ENCODE measurements around the gene LMF1. TPM values are rescaled to one million over a fixed set of nuclear protein-coding genes. Genes with fewer than 3 reads are reported as not detected.

The LMF1 gene
- total RNA-seq, 6 experiments from 2014 or later = 10.9 to 20.0 (median 13.8) TPM

DNA sequence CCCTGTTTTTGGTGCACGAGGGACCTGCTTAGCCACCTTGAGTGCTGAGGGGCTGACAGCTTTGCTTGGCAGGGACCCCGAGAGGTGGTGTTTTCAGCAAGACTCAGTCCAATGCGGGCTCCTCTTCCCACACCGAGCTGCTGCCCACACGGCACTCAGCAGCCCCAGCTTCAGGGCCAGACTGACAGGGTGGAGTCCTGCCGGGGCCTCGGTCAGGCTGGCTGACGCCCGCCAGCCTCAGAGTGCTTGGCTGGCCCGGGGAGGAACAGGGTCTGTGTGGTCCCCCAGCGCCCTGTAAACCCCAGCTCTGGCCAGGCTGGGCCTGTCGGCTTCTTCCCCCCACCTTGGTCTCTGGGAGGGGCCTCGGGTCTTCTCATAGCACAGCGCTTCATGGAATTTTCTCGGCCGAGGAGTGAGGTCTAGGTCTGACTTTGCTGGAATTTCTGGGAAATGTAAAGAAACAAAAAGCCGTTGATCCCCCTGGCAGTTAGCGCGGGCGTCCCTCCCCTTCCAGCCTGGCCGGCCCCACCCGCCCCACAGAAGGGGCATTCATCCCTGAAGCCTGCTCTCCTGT is 13.4 kb upstream of the LMF1 start:
- Histone ChIP-seq H3K9me3 (no peaks in the 10 kb centered on the region), H3K27ac (no peak overlapping the region), H3K36me3 (no peaks in the 10 kb centered on the region), H3K4me1 (peaks cover 0 to 11% (median 0%) of the 10 kb centered on the region in 4 donors), H3K27me3 (peaks cover 0 to 12% of the 10 kb centered on the region in 2 donors), H3K4me3 (no peak overlapping the region)
- DNase-seq (no peak), ATAC-seq (no peak)
- intact Hi-C loops (cut with DNase I) = no loop called here
- TF ChIP-seq POLR2A (IDR thresholded peaks at IDR 0.05) = no peak
- TF ChIP-seq, protein P1, sequence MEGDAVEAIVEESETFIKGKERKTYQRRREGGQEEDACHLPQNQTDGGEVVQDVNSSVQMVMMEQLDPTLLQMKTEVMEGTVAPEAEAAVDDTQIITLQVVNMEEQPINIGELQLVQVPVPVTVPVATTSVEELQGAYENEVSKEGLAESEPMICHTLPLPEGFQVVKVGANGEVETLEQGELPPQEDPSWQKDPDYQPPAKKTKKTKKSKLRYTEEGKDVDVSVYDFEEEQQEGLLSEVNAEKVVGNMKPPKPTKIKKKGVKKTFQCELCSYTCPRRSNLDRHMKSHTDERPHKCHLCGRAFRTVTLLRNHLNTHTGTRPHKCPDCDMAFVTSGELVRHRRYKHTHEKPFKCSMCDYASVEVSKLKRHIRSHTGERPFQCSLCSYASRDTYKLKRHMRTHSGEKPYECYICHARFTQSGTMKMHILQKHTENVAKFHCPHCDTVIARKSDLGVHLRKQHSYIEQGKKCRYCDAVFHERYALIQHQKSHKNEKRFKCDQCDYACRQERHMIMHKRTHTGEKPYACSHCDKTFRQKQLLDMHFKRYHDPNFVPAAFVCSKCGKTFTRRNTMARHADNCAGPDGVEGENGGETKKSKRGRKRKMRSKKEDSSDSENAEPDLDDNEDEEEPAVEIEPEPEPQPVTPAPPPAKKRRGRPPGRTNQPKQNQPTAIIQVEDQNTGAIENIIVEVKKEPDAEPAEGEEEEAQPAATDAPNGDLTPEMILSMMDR (IDR thresholded peaks at IDR 0.05) = no peak
- 72% methylated on average over 9 of the region's 22 CpGs for WGBS (ENCODE audit: insufficient coverage, low coverage, low lambda C conversion rate, missing lambda C conversion rate)

DNA sequence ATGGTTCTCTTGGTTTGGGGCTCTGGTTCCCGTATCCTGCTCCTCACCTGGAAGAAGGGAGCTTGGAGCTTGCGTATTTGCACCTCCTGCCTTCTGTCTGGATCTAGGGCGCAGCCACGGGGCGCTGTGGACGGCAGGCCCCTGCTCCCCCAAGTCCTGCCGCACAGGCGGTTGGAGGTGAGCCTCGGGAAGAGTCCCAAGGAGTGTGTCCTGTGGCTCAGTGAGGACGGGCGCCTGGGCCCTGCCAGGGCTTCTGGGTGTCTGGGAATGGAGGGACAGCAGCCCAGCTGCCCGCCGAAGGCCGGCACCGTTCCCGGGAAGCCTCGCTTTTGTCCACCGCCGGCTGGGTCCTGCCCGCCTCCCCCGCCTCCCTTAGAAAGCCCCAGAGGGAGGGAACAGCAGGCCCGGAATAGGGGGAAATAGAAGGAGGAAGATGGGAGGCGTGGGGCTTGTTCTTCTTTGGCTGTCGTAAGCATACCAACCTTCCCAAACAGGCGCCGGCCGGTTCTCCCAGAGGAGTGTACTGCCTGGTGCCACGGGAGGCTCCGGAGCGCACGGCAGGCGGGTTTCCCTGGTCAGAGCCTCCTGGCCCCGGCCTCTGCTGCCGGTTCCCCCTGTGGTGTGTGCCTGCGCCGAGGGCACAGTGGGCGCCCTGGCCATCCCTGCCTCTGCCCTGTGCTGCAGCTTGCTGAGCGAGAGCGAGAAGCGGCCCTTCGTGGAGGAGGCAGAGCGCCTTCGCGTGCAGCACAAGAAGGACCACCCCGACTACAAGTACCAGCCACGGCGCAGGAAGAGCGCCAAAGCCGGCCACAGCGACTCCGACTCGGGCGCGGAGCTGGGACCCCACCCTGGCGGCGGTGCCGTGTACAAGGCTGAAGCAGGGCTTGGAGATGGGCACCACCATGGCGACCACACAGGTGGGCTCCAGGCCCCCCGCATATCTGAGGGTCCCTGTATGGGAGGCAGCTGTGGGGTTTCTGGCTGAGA is 12.6 kb upstream of the LMF1 start:
- no peak for ATAC-seq
- 48% methylated on average over 10 of the region's 59 CpGs for WGBS (ENCODE audit: insufficient coverage, low coverage, low lambda C conversion rate, missing lambda C conversion rate)
- intact Hi-C loops (cut with DNase I) = no loop called here
- no peaks in the 10 kb centered on the region for H3K36me3 ChIP-seq
- TF ChIP-seq POLR2A (IDR thresholded peaks at IDR 0.05) = no peak
- TF ChIP-seq, protein P1 (IDR thresholded peaks at IDR 0.05) = no peak
- DNase-seq = no peak
- H3K9me3 ChIP-seq = no peaks in the 10 kb centered on the region
- peaks cover 0 to 11% (median 0%) of the 10 kb centered on the region in 4 donors for H3K4me1 ChIP-seq
- no peak overlapping the region for H3K4me3 ChIP-seq
- H3K27ac ChIP-seq = no peak overlapping the region
- peaks cover 0 to 12% of the 10 kb centered on the region in 2 donors for H3K27me3 ChIP-seq

DNA sequence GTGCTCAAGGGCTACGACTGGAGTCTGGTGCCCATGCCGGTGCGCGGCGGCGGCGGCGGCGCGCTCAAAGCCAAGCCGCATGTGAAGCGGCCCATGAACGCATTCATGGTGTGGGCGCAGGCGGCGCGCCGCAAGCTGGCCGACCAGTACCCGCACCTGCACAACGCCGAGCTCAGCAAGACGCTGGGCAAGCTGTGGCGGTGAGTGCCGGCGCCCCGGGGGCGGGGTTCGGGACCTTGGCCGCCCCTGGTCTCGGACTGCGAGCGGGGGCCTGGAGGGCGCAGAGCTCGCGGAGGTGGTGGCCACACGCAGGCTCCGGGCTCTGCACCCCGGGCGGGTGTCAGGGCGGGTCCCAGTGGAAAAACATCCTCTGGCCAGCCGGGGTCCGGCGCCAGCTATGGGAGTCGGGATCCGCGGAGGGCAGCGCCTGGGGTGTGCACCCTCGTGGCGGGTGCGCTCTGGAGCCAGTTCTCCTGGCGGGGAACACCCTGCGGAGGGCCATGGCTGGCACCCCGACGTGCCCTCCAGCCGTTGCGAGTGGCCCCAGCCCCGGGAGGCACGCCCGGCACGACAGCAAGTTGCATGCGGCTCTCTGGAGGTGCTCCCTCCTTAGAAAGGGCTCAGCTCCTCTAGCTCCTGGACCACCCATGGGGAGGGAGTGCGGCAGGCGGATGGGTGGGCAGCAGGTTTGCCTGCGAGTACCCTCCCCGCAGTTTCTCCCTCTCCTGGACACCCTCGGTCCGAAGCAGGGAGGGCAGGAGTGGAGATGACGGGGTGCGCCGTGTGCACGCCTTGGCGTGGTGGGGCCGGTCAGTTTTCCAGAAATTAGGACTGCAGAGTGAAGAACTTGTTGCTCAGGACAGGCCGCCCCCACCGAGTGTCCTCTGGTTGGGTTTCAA is 11.6 kb upstream of the LMF1 start:
- 20% methylated on average over 1 of the region's 76 CpGs for WGBS (ENCODE audit: insufficient coverage, low coverage, low lambda C conversion rate, missing lambda C conversion rate)
- H3K4me1 ChIP-seq = peaks cover 0 to 11% (median 0%) of the 10 kb centered on the region in 4 donors
- H3K36me3 ChIP-seq = no peaks in the 10 kb centered on the region
- intact Hi-C loops (cut with DNase I) = no loop called here
- no peak overlapping the region for H3K4me3 ChIP-seq
- ATAC-seq (no peak), DNase-seq (no peak)
- TF ChIP-seq, protein P1 (IDR thresholded peaks at IDR 0.05) = no peak
- TF ChIP-seq POLR2A (IDR thresholded peaks at IDR 0.05) = no peak
- no peaks in the 10 kb centered on the region for H3K9me3 ChIP-seq
- peaks cover 0 to 12% of the 10 kb centered on the region in 2 donors for H3K27me3 ChIP-seq
- no peak overlapping the region for H3K27ac ChIP-seq

DNA sequence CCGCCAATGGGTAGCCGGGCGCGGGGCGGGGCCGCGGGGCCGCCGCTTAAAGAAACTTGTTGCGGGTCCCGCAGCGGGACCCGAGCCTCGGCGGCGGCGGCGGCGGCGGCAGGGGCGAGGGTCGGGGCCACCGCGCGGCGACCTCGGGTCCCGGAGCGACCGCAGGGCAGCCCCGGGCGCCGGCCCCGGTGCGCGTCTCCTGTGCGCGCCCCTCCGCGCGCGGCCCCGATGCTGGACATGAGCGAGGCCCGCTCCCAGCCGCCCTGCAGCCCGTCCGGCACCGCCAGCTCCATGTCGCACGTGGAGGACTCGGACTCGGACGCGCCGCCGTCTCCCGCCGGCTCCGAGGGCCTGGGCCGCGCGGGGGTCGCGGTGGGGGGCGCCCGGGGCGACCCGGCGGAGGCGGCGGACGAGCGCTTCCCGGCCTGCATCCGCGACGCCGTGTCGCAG is 10.9 kb upstream of the LMF1 start, which contains the start of gene SOX8:
SOX8 (plus strand) TSS at position 76 of the 450 bp plus-strand sequence; CDS start at position 229, 153 bp downstream.
- intact Hi-C loops (cut with DNase I) = no loop called here
- WGBS (ENCODE audit: insufficient coverage, low coverage, low lambda C conversion rate, missing lambda C conversion rate) = no CpG with 5 or more reads among the region's 80 CpGs
- no peaks in the 10 kb centered on the region for H3K36me3 ChIP-seq
- ATAC-seq = no peak
- DNase-seq = no peak
- no peak within 1 kb of the TSS for H3K27ac ChIP-seq
- H3K4me3 ChIP-seq = peak within 1 kb of the TSS; percentile 21 to 38 (median 25)
- H3K9me3 ChIP-seq = no peaks in the 10 kb centered on the region
- TF ChIP-seq POLR2A (IDR thresholded peaks at IDR 0.05) = no peak
- TF ChIP-seq, protein P1 (IDR thresholded peaks at IDR 0.05) = no peak
- H3K4me1 ChIP-seq = peaks cover 0 to 11% (median 0%) of the 10 kb centered on the region in 4 donors
- H3K27me3 ChIP-seq = peaks cover 0 to 12% of the 10 kb centered on the region in 2 donors
